K562 (cell line): ENCODE results near the gene APOO. TPM values are rescaled to one million over a fixed set of nuclear protein-coding genes. Genes with fewer than 3 reads are reported as not detected.

ENCODE experiments used
- polyA plus RNA-seq, 8 experiments: library from polyadenylated mRNA; depleted of rRNA in 4 of 8; stranded (reverse) in 5 of 8; unstranded in 3 of 8; fragments of >200 nt; fragmentation: Nextera tagmentation in 2 of 8; fragmentation: Illumina TruSeq in 1 of 8; extraction: Ambion mirVana in 2 of 8; extraction: Trizol in 1 of 8; gene quantifications; 2 replicates each; pipeline versions ENCODE4 v1.2.1 to v1.2.3, GENCODE V29; 2011 to 2014; ENCODE audit warnings: inconsistent platforms in 1 of 8, missing spikeins in 1 of 8
- total RNA-seq, 7 experiments: library from RNA; depleted of rRNA in 6 of 7; stranded (reverse); fragments of >200 nt in 6 of 7; fragmentation: Illumina TruSeq in 2 of 7; extraction: Trizol in 2 of 7; gene quantifications; 2 replicates each; pipeline versions ENCODE4 v1.2.1 to v1.2.3, GENCODE V29; 2011 to 2021; ENCODE audit warnings: low replicate concordance in 1 of 7
- TF ChIP-seq, protein P1 (sequence below): fragments of 450-650 bp; IDR thresholded peaks from 2 replicates; pipeline ENCODE4 v1.6.1; 2016; ENCODE audit warnings: mild to moderate bottlenecking, moderate library complexity

APOO gene
- total and polyA plus RNA-seq, 9 of the 15 experiments (the other 6 are each of a cell fraction or from before 2014, with no cell fraction given) = 37.3 to 76.4 (median 60.8) TPM

DNA sequence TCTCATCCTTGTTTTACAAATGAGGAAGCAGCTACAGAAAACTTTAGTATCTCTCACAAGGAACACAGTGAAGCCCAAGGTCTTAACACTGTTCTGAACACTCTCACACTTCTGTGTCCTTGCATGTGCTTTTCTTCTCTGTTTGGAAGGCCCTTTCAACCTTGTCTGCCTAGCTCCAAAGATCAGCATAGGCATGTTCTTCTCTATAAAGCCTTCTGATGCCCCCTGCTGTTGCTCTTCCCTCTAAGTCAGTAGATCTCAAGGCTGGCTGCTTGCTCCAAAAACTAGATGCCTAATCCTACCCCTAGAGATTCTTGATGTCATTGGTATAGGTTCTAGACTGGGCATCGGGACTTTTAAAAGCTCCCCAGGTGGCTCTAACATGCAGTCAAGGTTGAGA is 5.9 kb downstream of the APOO start (continued):
- TF ChIP-seq, protein P1, sequence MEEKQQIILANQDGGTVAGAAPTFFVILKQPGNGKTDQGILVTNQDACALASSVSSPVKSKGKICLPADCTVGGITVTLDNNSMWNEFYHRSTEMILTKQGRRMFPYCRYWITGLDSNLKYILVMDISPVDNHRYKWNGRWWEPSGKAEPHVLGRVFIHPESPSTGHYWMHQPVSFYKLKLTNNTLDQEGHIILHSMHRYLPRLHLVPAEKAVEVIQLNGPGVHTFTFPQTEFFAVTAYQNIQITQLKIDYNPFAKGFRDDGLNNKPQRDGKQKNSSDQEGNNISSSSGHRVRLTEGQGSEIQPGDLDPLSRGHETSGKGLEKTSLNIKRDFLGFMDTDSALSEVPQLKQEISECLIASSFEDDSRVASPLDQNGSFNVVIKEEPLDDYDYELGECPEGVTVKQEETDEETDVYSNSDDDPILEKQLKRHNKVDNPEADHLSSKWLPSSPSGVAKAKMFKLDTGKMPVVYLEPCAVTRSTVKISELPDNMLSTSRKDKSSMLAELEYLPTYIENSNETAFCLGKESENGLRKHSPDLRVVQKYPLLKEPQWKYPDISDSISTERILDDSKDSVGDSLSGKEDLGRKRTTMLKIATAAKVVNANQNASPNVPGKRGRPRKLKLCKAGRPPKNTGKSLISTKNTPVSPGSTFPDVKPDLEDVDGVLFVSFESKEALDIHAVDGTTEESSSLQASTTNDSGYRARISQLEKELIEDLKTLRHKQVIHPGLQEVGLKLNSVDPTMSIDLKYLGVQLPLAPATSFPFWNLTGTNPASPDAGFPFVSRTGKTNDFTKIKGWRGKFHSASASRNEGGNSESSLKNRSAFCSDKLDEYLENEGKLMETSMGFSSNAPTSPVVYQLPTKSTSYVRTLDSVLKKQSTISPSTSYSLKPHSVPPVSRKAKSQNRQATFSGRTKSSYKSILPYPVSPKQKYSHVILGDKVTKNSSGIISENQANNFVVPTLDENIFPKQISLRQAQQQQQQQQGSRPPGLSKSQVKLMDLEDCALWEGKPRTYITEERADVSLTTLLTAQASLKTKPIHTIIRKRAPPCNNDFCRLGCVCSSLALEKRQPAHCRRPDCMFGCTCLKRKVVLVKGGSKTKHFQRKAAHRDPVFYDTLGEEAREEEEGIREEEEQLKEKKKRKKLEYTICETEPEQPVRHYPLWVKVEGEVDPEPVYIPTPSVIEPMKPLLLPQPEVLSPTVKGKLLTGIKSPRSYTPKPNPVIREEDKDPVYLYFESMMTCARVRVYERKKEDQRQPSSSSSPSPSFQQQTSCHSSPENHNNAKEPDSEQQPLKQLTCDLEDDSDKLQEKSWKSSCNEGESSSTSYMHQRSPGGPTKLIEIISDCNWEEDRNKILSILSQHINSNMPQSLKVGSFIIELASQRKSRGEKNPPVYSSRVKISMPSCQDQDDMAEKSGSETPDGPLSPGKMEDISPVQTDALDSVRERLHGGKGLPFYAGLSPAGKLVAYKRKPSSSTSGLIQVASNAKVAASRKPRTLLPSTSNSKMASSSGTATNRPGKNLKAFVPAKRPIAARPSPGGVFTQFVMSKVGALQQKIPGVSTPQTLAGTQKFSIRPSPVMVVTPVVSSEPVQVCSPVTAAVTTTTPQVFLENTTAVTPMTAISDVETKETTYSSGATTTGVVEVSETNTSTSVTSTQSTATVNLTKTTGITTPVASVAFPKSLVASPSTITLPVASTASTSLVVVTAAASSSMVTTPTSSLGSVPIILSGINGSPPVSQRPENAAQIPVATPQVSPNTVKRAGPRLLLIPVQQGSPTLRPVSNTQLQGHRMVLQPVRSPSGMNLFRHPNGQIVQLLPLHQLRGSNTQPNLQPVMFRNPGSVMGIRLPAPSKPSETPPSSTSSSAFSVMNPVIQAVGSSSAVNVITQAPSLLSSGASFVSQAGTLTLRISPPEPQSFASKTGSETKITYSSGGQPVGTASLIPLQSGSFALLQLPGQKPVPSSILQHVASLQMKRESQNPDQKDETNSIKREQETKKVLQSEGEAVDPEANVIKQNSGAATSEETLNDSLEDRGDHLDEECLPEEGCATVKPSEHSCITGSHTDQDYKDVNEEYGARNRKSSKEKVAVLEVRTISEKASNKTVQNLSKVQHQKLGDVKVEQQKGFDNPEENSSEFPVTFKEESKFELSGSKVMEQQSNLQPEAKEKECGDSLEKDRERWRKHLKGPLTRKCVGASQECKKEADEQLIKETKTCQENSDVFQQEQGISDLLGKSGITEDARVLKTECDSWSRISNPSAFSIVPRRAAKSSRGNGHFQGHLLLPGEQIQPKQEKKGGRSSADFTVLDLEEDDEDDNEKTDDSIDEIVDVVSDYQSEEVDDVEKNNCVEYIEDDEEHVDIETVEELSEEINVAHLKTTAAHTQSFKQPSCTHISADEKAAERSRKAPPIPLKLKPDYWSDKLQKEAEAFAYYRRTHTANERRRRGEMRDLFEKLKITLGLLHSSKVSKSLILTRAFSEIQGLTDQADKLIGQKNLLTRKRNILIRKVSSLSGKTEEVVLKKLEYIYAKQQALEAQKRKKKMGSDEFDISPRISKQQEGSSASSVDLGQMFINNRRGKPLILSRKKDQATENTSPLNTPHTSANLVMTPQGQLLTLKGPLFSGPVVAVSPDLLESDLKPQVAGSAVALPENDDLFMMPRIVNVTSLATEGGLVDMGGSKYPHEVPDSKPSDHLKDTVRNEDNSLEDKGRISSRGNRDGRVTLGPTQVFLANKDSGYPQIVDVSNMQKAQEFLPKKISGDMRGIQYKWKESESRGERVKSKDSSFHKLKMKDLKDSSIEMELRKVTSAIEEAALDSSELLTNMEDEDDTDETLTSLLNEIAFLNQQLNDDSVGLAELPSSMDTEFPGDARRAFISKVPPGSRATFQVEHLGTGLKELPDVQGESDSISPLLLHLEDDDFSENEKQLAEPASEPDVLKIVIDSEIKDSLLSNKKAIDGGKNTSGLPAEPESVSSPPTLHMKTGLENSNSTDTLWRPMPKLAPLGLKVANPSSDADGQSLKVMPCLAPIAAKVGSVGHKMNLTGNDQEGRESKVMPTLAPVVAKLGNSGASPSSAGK = peak; percentile 47; the same call in 1 of the 2 replicates
